ENCODE results near the gene TYW1B.
"Not testable (repeated sequence)": the region's sequence is repeated elsewhere in the genome, so short reads cannot be mapped to it uniquely, and the experiment has no call there.

TYW1B gene

DNA sequence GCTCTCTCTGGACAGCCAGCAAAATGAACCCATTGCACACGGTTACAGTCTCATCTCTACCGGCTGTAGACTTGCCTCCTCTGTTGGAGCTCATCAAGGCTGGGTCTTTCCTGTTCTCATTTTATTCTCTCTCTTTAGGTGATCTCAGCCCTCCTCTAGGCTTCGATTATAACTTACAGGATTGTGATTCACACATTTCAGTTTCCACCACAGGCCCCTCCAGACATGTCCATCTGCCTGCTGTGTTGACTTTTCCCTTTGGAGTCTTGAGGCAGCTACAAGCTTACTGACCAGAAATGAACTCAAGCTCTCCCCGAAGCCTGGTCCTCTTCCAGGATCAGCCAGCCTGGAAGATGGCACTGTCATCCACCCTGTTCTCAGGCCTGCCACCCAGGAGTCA, 268.5 kb downstream of the TYW1B start:
- not testable (repeated sequence) for DNase-seq (ENCODE audit: low read depth in 2 of 2)

- DNase-seq (ENCODE audit: low read depth in 2 of 2) = not testable (repeated sequence)
Measured at GRCh38 chr7:72556733-72557132, 271.3 kb downstream of the TYW1B start.

- DNase-seq (ENCODE audit: low read depth in 2 of 2) = not testable (repeated sequence)
Measured at GRCh38 chr7:72555238-72555637, 272.8 kb downstream of the TYW1B start.

DNA sequence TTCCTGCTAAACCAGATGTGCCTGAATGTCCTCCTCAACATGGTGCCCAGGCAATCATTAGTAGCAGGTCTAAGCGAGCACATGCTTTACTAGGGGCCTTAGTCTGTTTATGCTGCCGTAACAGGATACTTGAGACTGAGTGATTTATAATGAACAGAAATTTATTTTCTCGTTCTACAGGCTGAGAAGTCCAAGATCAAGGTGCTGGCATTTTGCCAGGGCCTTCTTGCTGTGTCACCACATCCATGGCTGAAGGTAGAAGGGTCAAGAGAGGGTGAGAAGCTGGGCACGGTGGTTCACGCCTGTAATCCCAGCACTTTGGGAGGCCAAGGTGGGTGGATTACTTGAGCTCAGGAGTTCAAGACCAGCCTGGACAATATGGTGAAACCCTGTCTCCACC, 273.6 kb downstream of the TYW1B start:
- not testable (repeated sequence) for DNase-seq (ENCODE audit: low read depth in 2 of 2)

- DNase-seq (ENCODE audit: low read depth in 2 of 2) = not testable (repeated sequence)
Measured at GRCh38 chr7:72550454-72550853, 277.5 kb downstream of the TYW1B start.

- DNase-seq (ENCODE audit: low read depth in 2 of 2) = not testable (repeated sequence)
Measured at GRCh38 chr7:72546586-72547237, 281.3 kb downstream of the TYW1B start.

GRCh38 chr7:72544531-72544930, 283.5 kb downstream of the TYW1B start:
- DNase-seq (ENCODE audit: low read depth in 2 of 2) = not testable (repeated sequence)

GRCh38 chr7:72540923-72541322, 287.1 kb downstream of the TYW1B start:
- no peak for DNase-seq (ENCODE audit: low read depth in 2 of 2)

DNA sequence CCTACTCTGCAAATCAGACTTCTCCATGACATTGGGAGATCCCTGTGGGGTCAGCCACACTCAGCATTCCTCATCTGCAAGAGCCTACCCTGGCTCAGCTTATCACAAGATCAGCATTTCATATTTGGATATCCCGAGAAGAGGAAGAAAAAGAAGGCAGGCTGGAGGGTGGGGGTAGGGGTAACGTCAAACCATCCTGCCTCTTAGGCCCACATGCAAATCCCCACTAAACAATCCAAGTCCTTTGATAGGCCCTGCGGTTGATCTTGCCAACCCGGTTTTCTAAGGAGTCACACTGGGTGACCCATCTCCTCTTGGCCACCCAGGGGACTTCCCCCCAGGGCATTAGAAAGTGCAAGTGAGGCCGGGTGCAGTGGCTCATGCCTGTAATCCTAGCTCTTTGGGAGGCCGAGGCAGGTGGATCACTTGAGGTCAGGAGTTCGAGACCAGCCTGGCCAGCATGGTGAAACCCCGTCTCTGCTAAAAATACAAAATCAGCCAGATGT, 287.8 kb downstream of the TYW1B start:
- DNase-seq (ENCODE audit: low read depth in 2 of 2) = no peak

DNA sequence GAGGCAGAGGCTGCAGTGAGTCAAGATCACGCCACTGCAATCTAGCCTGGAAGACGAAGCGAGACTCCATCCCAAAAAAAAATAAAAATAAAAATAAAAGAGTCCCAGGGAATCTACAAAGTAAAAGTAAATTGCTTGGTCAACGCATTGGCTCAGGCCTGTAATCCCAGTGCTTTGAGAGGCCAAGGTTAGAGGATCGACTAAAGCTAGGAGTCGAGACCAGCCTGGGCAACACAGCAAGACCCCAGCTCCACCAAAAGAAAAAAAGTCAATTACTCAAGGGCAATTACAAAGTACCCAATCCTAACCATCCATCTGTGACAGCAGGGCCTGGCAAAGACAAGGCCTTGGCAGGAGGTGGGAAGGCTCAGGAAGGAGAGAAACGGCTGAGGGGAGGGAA, 288.3 kb downstream of the TYW1B start:
- no peak for DNase-seq (ENCODE audit: low read depth in 2 of 2)

DNA sequence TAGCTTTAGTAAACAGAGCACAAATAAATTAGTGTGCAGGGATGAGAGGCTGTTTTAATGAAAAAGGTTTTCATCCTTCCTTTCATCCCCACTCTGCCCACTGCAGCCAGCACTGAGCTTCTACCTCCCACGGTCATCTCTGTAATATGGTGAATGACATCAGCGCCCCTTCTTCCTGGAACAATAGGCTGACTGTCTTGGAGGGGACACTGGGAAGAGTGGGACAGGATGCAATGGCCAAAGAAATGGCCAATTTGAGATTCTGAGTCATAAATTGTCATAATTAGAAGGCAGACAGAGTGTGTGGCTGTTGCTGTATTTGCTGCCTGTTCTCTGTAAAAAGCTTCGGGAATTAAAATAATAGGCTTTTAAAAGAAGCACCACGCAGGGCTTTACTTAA, 289.1 kb downstream of the TYW1B start:
- no peak for DNase-seq (ENCODE audit: low read depth in 2 of 2)

DNA sequence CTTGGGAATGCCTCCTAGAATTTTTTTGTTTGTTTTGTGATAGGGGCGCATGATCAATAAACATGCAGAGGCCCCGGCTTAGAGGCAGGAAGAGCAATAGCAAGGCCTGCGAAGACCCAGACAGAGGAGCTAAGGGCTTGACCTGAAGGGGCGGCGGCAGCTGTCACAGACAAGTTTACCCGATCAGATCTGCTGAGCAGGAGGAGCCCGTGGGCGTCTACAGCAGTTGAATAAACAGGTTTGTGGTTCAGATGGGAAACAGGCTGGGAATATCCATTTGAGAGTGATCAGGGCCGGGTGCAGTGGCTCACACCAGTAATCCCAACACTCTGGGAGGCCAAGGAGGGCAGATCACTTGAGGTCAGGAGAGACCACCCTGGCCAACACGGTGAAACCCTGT, 289.9 kb downstream of the TYW1B start:
- DNase-seq (ENCODE audit: low read depth in 2 of 2) = no peak

DNA sequence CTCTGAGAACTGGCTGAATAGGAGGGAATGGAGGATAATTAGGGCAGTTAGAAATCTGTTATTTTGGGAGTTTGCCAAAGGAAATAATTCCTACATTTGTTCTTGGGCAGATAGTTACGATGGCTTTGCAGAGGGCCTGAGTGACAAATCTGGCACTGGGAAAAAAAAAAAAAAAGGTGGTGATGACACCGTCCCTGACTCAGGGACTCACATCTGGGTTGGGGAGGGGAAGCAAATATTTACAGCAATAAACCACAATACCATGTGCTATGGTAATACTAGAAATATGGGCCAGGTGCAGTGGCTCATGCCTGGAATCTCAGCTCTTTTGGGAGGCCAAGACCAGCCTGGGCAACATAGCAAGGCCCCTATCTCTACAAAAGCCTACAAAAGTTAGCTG, 292.0 kb downstream of the TYW1B start:
- DNase-seq (ENCODE audit: low read depth in 2 of 2) = not testable (repeated sequence)

- not testable (repeated sequence) for DNase-seq (ENCODE audit: low read depth in 2 of 2)
Measured at GRCh38 chr7:72531048-72531447, 297.0 kb downstream of the TYW1B start.
